OCI-LY3 (cell line): ENCODE data around the gene TOMM70.

ENCODE experiments used
- H2AFZ ChIP-seq: fragments of 200-600, 300-600 bp; shearing (Covaris generic); 2 replicates; pipeline ENCODE4 v1.6.0; 2014; ENCODE audit warnings: antibody characterized with exemption, low read depth, low read length
- H3K27ac ChIP-seq: fragments of 200-600, 300-600 bp; sonication (generic); 2 replicates; pipeline ENCODE4 v1.5.1; 2014; ENCODE audit warnings: mild to moderate bottlenecking, low read length, moderate library complexity, mixed read lengths
- H3K27me3 ChIP-seq: fragments of 200-600, 300-600 bp; sonication (generic); 2 replicates; pipeline ENCODE4 v1.6.1; 2014; ENCODE audit warnings: low read depth, low read length, mixed read lengths
- H3K36me3 ChIP-seq: fragments of 200-600, 300-600 bp; sonication (generic); replicated peaks from 2 replicates; pipeline ENCODE3; 2014; ENCODE audit warnings: low read depth, low read length, mixed read lengths
- H3K4me1 ChIP-seq: fragments of 300-600, 200-600 bp; sonication (generic); 2 replicates; pipeline ENCODE4 v1.6.1; 2014; ENCODE audit warnings: low read length, mixed read lengths
- H3K4me2 ChIP-seq: fragments of 200-600, 300-600 bp; sonication (generic); 2 replicates; pipeline ENCODE4 v1.6.1; 2014; ENCODE audit warnings: low read length, mixed read lengths
- H3K4me3 ChIP-seq: fragments of 300-600, 200-600 bp; sonication (generic); 2 replicates; pipeline ENCODE4 v1.5.1; 2014; ENCODE audit warnings: antibody characterized with exemption, mild to moderate bottlenecking, low read length, moderate library complexity
- H3K79me2 ChIP-seq: fragments of 300-600, 200-600 bp; shearing (Covaris generic); 2 replicates; pipeline ENCODE4 v1.6.1; 2014; ENCODE audit warnings: mild to moderate bottlenecking, low read length, mixed read lengths
- H3K9ac ChIP-seq: fragments of 300-600, 200-600 bp; shearing (Covaris generic); 2 replicates; pipeline ENCODE4 v1.6.0; 2014; ENCODE audit warnings: mild to moderate bottlenecking, low read length, moderate library complexity
- H3K9me3 ChIP-seq: fragments of 200-600, 300-600 bp; shearing (Covaris generic); 2 replicates; pipeline ENCODE4 v1.6.1; 2014; ENCODE audit warnings: low read length, mixed read lengths; ENCODE audit not compliant: insufficient read depth
- H4K20me1 ChIP-seq: fragments of 200-600, 300-600 bp; sonication (generic); 2 replicates; pipeline ENCODE4 v1.6.1; 2016; ENCODE audit warnings: low read length, mixed read lengths; ENCODE audit not compliant: insufficient read depth
- EZH2phosphoT487 ChIP-seq: fragments of 200-600 bp; shearing (Covaris generic); IDR thresholded peaks from 2 replicates; pipeline ENCODE4 v1.6.1; 2018; ENCODE audit warnings: antibody characterized with exemption, mixed run types, low read depth
- TF ChIP-seq, protein P1 (sequence below): fragments of 200-600, 300-600 bp; sonication (generic); IDR thresholded peaks from 2 replicates; pipeline ENCODE4 v1.5.1; 2014; ENCODE audit warnings: antibody characterized with exemption, low read length, low read depth

The TOMM70 gene

DNA sequence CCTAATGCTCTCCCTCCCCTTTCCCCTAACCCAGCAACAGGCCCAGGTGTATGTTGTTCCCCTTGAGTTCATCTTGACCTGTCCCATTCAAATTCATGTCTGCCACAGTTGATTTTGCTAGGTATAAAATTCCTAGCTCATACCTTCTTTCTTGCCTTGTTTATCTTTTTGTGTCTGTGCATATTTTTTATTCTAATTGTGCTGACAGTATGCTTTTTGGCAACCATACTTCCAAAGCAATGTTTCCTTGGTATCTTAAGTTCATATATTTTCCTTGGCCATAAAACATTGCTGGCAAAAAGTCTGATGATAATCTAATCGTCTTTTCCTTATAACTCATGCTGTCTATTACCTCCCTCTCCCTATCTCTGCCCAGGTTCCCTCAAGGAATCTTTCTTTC, 16.0 kb upstream of the TOMM70 start:
- Histone ChIP-seq H3K36me3 (peaks cover 9% of the 10 kb centered on the region), H3K4me3 (no peak overlapping the region), H3K4me2 (no peak overlapping the region), H3K27me3 (no peaks in the 10 kb centered on the region), H3K79me2 (no peaks in the 10 kb centered on the region), H3K4me1 (peaks cover 3% of the 10 kb centered on the region), H3K9ac (no peak overlapping the region), H3K9me3 (no peaks in the 10 kb centered on the region), H4K20me1 (no peaks in the 10 kb centered on the region; the same call in 1 of the 2 replicates), H3K27ac (no peak overlapping the region), H2AFZ (no peak overlapping the region)
- TF ChIP-seq, protein P1, sequence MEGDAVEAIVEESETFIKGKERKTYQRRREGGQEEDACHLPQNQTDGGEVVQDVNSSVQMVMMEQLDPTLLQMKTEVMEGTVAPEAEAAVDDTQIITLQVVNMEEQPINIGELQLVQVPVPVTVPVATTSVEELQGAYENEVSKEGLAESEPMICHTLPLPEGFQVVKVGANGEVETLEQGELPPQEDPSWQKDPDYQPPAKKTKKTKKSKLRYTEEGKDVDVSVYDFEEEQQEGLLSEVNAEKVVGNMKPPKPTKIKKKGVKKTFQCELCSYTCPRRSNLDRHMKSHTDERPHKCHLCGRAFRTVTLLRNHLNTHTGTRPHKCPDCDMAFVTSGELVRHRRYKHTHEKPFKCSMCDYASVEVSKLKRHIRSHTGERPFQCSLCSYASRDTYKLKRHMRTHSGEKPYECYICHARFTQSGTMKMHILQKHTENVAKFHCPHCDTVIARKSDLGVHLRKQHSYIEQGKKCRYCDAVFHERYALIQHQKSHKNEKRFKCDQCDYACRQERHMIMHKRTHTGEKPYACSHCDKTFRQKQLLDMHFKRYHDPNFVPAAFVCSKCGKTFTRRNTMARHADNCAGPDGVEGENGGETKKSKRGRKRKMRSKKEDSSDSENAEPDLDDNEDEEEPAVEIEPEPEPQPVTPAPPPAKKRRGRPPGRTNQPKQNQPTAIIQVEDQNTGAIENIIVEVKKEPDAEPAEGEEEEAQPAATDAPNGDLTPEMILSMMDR: no peak
- no peak for TF ChIP-seq EZH2phosphoT487

DNA sequence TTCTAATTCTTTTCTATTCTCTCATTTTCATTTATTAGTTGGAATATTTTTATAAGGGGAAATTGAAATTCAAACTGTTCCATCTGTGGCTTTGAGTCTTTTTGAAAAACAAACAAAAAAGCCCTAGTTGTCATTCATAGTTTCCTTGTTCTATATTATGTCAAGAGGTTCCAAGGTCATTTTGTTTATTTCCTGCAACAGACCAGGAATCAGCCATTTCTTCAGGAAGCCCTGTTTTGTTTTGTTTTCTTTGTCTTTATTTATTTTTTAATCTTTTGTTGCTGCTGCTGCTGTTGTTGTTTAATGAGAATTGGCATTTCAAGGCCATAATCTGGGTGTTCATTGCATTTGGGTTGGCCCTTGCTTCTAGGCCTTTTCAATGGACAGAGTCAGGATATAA, 15.3 kb upstream of the TOMM70 start:
- Histone ChIP-seq H3K4me1 (peaks cover 3% of the 10 kb centered on the region), H3K36me3 (peaks cover 16% of the 10 kb centered on the region), H3K9ac (no peak overlapping the region), H3K4me2 (no peak overlapping the region), H2AFZ (no peak overlapping the region), H3K79me2 (no peaks in the 10 kb centered on the region), H3K27me3 (no peaks in the 10 kb centered on the region), H4K20me1 (no peaks in the 10 kb centered on the region; the same call in 1 of the 2 replicates), H3K27ac (no peak overlapping the region), H3K4me3 (no peak overlapping the region), H3K9me3 (no peaks in the 10 kb centered on the region)
- TF ChIP-seq EZH2phosphoT487: no peak
- TF ChIP-seq, protein P1: no peak

DNA sequence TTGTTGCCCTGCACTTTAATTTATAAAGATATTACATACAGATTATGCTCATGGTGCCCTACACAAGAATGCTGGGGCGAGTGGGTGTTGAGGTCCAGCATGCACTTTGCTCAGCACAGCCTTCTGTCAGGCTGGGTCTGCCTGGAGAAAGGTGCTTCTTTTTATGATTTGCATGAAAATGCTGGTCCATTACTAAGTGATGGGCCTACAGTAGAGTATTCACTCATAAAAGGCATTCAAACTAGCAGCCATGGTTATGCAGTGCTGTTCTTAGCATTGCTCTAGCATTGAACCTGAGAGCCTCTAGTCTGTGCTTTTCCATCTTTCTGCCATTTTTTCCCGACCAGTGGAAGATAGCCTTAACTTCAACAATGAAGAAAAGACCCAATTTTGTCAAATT, 12.7 kb upstream of the TOMM70 start:
- TF ChIP-seq EZH2phosphoT487: no peak
- TF ChIP-seq, protein P1: no peak
- peaks cover 33% of the 10 kb centered on the region for H3K36me3 ChIP-seq
- H3K4me1 ChIP-seq: no peaks in the 10 kb centered on the region
- H3K79me2 ChIP-seq: peaks cover 5% of the 10 kb centered on the region; the same call in 1 of the 2 replicates
- no peak overlapping the region for H3K4me2 ChIP-seq
- no peaks in the 10 kb centered on the region for H3K27me3 ChIP-seq
- H3K4me3 ChIP-seq: no peak overlapping the region
- H3K9ac ChIP-seq: no peak overlapping the region
- no peaks in the 10 kb centered on the region for H3K9me3 ChIP-seq
- no peak overlapping the region for H3K27ac ChIP-seq
- no peaks in the 10 kb centered on the region; the same call in 1 of the 2 replicates for H4K20me1 ChIP-seq
- no peak overlapping the region for H2AFZ ChIP-seq

DNA sequence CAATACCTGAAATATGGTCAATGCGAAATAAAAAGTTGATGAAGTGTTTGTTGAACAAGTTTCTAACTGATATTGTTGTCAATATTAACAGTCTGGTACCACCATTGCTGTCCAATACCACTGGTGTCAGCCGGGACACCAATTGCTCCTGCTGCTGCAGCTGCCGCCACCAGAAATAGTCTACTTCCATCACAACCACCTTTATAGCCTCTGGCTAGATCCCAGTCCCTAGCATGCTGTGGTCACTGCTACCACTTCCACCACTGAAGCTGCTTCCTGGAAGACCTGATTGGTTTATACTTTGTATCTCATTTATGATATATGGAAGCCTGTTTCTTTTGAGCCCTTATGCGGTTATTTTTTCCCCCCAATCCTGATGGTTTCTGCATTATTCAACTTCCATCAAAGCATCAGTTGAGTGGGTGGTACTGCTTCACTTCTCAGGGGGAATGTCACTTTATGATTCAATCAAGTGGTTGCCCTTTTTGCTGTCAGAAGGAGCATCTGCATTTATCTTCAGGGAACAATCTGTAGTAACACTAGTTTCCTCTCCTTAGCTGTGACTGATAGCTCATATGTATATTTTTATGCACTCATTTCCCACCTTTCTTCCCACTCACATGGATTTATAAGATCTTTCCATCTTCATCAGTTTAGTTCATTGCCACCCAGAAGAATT, 12.2 kb upstream of the TOMM70 start:
- H3K4me2 ChIP-seq: no peak overlapping the region
- no peak for TF ChIP-seq EZH2phosphoT487
- TF ChIP-seq, protein P1: no peak
- no peak overlapping the region for H3K9ac ChIP-seq
- H4K20me1 ChIP-seq: no peaks in the 10 kb centered on the region; the same call in 1 of the 2 replicates
- no peak overlapping the region for H2AFZ ChIP-seq
- no peaks in the 10 kb centered on the region for H3K9me3 ChIP-seq
- peaks cover 39% of the 10 kb centered on the region for H3K36me3 ChIP-seq
- H3K27ac ChIP-seq: no peak overlapping the region
- H3K4me1 ChIP-seq: no peaks in the 10 kb centered on the region
- H3K27me3 ChIP-seq: no peaks in the 10 kb centered on the region
- peaks cover 11% of the 10 kb centered on the region for H3K79me2 ChIP-seq
- no peak overlapping the region for H3K4me3 ChIP-seq
